Activated naive CD4-positive, alpha-beta T cell treated with anti-CD3 and anti-CD28 coated beads for 36 hours (primary cell): ENCODE measurements around the gene ZNF212. TPM values are rescaled to one million over a fixed set of nuclear protein-coding genes. Genes with fewer than 3 reads are reported as not detected.

Source experiments
- CTCF ChIA-PET: fragments of 350-600 bp; sonication (Branson Sonifier 250); formaldehyde crosslinking; loops from one replicate; lab custom pipeline; 2021; ENCODE audit warnings: antibody characterized with exemption; lab: Charles Lee
- DNase-seq: peaks from one replicate; pipeline ENCODE4 v3.0.0-alpha.2; 2020
- H3K27ac Mint-ChIP-seq: one replicate; pipeline ENCODE4 v1.8.0; 2021; ENCODE audit warnings: mild to moderate bottlenecking, mixed read lengths
- H3K27me3 Mint-ChIP-seq: one replicate; pipeline ENCODE4 v1.8.0; 2021; ENCODE audit warnings: low read depth, mixed read lengths
- H3K36me3 Mint-ChIP-seq: one replicate; pipeline ENCODE4 v1.8.0; 2021; ENCODE audit warnings: low read depth, mixed read lengths
- H3K4me1 Mint-ChIP-seq: one replicate; pipeline ENCODE4 v1.8.0; 2021; ENCODE audit warnings: low read depth, mixed read lengths
- H3K4me3 Mint-ChIP-seq: one replicate; pipeline ENCODE4 v1.8.0; 2021; ENCODE audit warnings: mild to moderate bottlenecking, moderate library complexity, mixed read lengths
- H3K9me3 Mint-ChIP-seq: one replicate; pipeline ENCODE4 v1.8.0; 2021; ENCODE audit warnings: mixed read lengths
- intact Hi-C: fragments of 100-400 bp; cut with micrococcal nuclease; formaldehyde crosslinking; loops from one replicate; pipeline ENCODE4 v1.15.1; 2023
- total RNA-seq, 2 experiments: library from RNA; stranded (reverse); gene quantifications; one replicate each; pipeline ENCODE4 v1.2.3, GENCODE V29; 2021

Gene ZNF212
- total RNA-seq, 2 experiments from 2014 or later = 9.0 to 10.4 TPM

- Mint-ChIP-seq H3K27me3 (no peaks in the 10 kb centered on the region), H3K27ac (no peak overlapping the region), H3K36me3 (peaks cover 5% of the 10 kb centered on the region), H3K4me1 (peaks cover 16% of the 10 kb centered on the region), H3K9me3 (no peaks in the 10 kb centered on the region), H3K4me3 (no peak overlapping the region)
- CTCF ChIA-PET = interaction anchor here (0.5 kb wide), 1 partner anchor 384 kb away, joined by 3 read pairs; no protein-coding TSS in a partner anchor
- intact Hi-C loops = no loop called here
- DNase-seq = peak; percentile 22
Observed at GRCh38 chr7:149292462-149292823, 53.0 kb downstream of the ZNF212 start.

- H3K4me1 Mint-ChIP-seq = peaks cover 17% of the 10 kb centered on the region
- intact Hi-C loops = no loop called here
- DNase-seq = no peak
- peaks cover 5% of the 10 kb centered on the region for H3K36me3 Mint-ChIP-seq
- no peak overlapping the region for H3K4me3 Mint-ChIP-seq
- no peaks in the 10 kb centered on the region for H3K9me3 Mint-ChIP-seq
- CTCF ChIA-PET = no interaction called here
- H3K27me3 Mint-ChIP-seq = no peaks in the 10 kb centered on the region
- H3K27ac Mint-ChIP-seq = no peak overlapping the region
Observed at GRCh38 chr7:149293338-149293737, 53.9 kb downstream of the ZNF212 start.

- Mint-ChIP-seq H3K27me3 (no peaks in the 10 kb centered on the region), H3K27ac (no peak overlapping the region), H3K36me3 (peaks cover 5% of the 10 kb centered on the region), H3K9me3 (peaks cover 2% of the 10 kb centered on the region), H3K4me1 (peaks cover 17% of the 10 kb centered on the region), H3K4me3 (no peak overlapping the region)
- no peak for DNase-seq
- CTCF ChIA-PET = interaction anchor here (0.6 kb wide), 2 partner anchors 104 to 146 kb away, joined by 4 to 6 read pairs; no protein-coding TSS in a partner anchor
- intact Hi-C loops = no loop called here
Observed at GRCh38 chr7:149293946-149294633, 54.6 kb downstream of the ZNF212 start.

- H3K27me3 Mint-ChIP-seq = no peaks in the 10 kb centered on the region
- peaks cover 2% of the 10 kb centered on the region for H3K9me3 Mint-ChIP-seq
- H3K4me3 Mint-ChIP-seq = no peak overlapping the region
- no peak for DNase-seq
- CTCF ChIA-PET = interaction anchor here (0.6 to 1.0 kb wide), 2 partner anchors 15 to 104 kb away, joined by 3 to 6 read pairs; no protein-coding TSS in a partner anchor
- H3K27ac Mint-ChIP-seq = no peak overlapping the region
- H3K4me1 Mint-ChIP-seq = peaks cover 17% of the 10 kb centered on the region
- intact Hi-C loops = no loop called here
- H3K36me3 Mint-ChIP-seq = peaks cover 5% of the 10 kb centered on the region
Observed at GRCh38 chr7:149294634-149295480, 55.4 kb downstream of the ZNF212 start.

- Mint-ChIP-seq H3K36me3 (peaks cover 5% of the 10 kb centered on the region), H3K4me3 (no peak overlapping the region), H3K27ac (no peak overlapping the region), H3K4me1 (peaks cover 17% of the 10 kb centered on the region), H3K27me3 (no peaks in the 10 kb centered on the region), H3K9me3 (peaks cover 2% of the 10 kb centered on the region)
- intact Hi-C loops = no loop called here
- CTCF ChIA-PET = interaction anchor here (1.0 kb wide), 1 partner anchor 14 kb away, joined by 3 read pairs; no protein-coding TSS in a partner anchor
- DNase-seq = no peak
Observed at GRCh38 chr7:149295481-149295850, 56.0 kb downstream of the ZNF212 start.

GRCh38 chr7:149296368-149296767 is 56.9 kb downstream of the ZNF212 start:
- no peak overlapping the region for H3K4me3 Mint-ChIP-seq
- H3K36me3 Mint-ChIP-seq = peaks cover 5% of the 10 kb centered on the region
- no peaks in the 10 kb centered on the region for H3K27me3 Mint-ChIP-seq
- peaks cover 2% of the 10 kb centered on the region for H3K9me3 Mint-ChIP-seq
- DNase-seq = no peak
- CTCF ChIA-PET = no interaction called here
- intact Hi-C loops = no loop called here
- H3K27ac Mint-ChIP-seq = peak overlapping the region; percentile 84
- H3K4me1 Mint-ChIP-seq = peaks cover 17% of the 10 kb centered on the region

GRCh38 chr7:149297034-149297755 is 57.7 kb downstream of the ZNF212 start:
- intact Hi-C loops = loop anchor here (1.0 kb wide), 5 partner anchors 12 to 303 kb away; no protein-coding TSS in a partner anchor
- no peak overlapping the region for H3K4me3 Mint-ChIP-seq
- H3K36me3 Mint-ChIP-seq = peaks cover 5% of the 10 kb centered on the region
- H3K9me3 Mint-ChIP-seq = peaks cover 2% of the 10 kb centered on the region
- CTCF ChIA-PET = interaction anchor here (2.3 kb wide), 1 partner anchor 13 kb away, joined by 10 read pairs; no protein-coding TSS in a partner anchor
- DNase-seq = peak; percentile 51
- peak overlapping the region; percentile 84 for H3K27ac Mint-ChIP-seq
- H3K27me3 Mint-ChIP-seq = no peaks in the 10 kb centered on the region
- H3K4me1 Mint-ChIP-seq = peaks cover 17% of the 10 kb centered on the region

GRCh38 chr7:149300620-149301285 is 61.3 kb downstream of the ZNF212 start:
- H3K4me3 Mint-ChIP-seq = no peak overlapping the region
- CTCF ChIA-PET = no interaction called here
- peaks cover 3% of the 10 kb centered on the region for H3K36me3 Mint-ChIP-seq
- no peak for DNase-seq
- H3K4me1 Mint-ChIP-seq = peaks cover 17% of the 10 kb centered on the region
- no peaks in the 10 kb centered on the region for H3K27me3 Mint-ChIP-seq
- no peak overlapping the region for H3K27ac Mint-ChIP-seq
- H3K9me3 Mint-ChIP-seq = peaks cover 2% of the 10 kb centered on the region
- intact Hi-C loops = no loop called here

GRCh38 chr7:149302222-149302621 is 62.8 kb downstream of the ZNF212 start:
- CTCF ChIA-PET = no interaction called here
- H3K9me3 Mint-ChIP-seq = peaks cover 2% of the 10 kb centered on the region
- no peak overlapping the region for H3K4me3 Mint-ChIP-seq
- H3K36me3 Mint-ChIP-seq = no peaks in the 10 kb centered on the region
- peaks cover 9% of the 10 kb centered on the region for H3K4me1 Mint-ChIP-seq
- intact Hi-C loops = no loop called here
- H3K27me3 Mint-ChIP-seq = no peaks in the 10 kb centered on the region
- no peak overlapping the region for H3K27ac Mint-ChIP-seq
- DNase-seq = no peak

GRCh38 chr7:149302865-149303264 is 63.4 kb downstream of the ZNF212 start:
- CTCF ChIA-PET = no interaction called here
- Mint-ChIP-seq H3K36me3 (no peaks in the 10 kb centered on the region), H3K4me1 (peaks cover 4% of the 10 kb centered on the region), H3K9me3 (peaks cover 2% of the 10 kb centered on the region), H3K27me3 (no peaks in the 10 kb centered on the region), H3K4me3 (no peak overlapping the region), H3K27ac (no peak overlapping the region)
- intact Hi-C loops = no loop called here
- DNase-seq = no peak

GRCh38 chr7:149304006-149304405 is 64.6 kb downstream of the ZNF212 start:
- H3K9me3 Mint-ChIP-seq = peaks cover under 1% of the 10 kb centered on the region
- H3K4me3 Mint-ChIP-seq = no peak overlapping the region
- H3K36me3 Mint-ChIP-seq = no peaks in the 10 kb centered on the region
- no peaks in the 10 kb centered on the region for H3K27me3 Mint-ChIP-seq
- DNase-seq = no peak
- CTCF ChIA-PET = no interaction called here
- no peaks in the 10 kb centered on the region for H3K4me1 Mint-ChIP-seq
- no peak overlapping the region for H3K27ac Mint-ChIP-seq
- intact Hi-C loops = no loop called here
